Measurements from ENCODE around the gene NXPH3.
"Not testable (repeated sequence)": the region's sequence is repeated elsewhere in the genome, so short reads cannot be mapped to it uniquely, and the experiment has no call there.

The NXPH3 gene

GRCh38 chr17:49554694-49555494 is 20.8 kb upstream of the NXPH3 start:
- DNase-seq (ENCODE audit: low read depth), result no peak

GRCh38 chr17:49555495-49556222 is 20.0 kb upstream of the NXPH3 start:
- DNase-seq (ENCODE audit: low read depth), result no peak

- peak; percentile 92 for DNase-seq (ENCODE audit: low read depth)
Measured at GRCh38 chr17:49556223-49556943, 19.3 kb upstream of the NXPH3 start.

GRCh38 chr17:49557312-49558024 is 18.2 kb upstream of the NXPH3 start:
- DNase-seq (ENCODE audit: low read depth), result no peak

GRCh38 chr17:49564638-49565037 is 11.0 kb upstream of the NXPH3 start:
- no peak for DNase-seq (ENCODE audit: low read depth)

GRCh38 chr17:49565948-49566491 is 9.7 kb upstream of the NXPH3 start:
- no peak for DNase-seq (ENCODE audit: low read depth)

GRCh38 chr17:49566668-49567071 is 9.0 kb upstream of the NXPH3 start:
- no peak for DNase-seq (ENCODE audit: low read depth)

GRCh38 chr17:49567104-49567521 is 8.6 kb upstream of the NXPH3 start:
- DNase-seq (ENCODE audit: low read depth), result no peak

GRCh38 chr17:49567871-49568694 is 7.6 kb upstream of the NXPH3 start:
- DNase-seq (ENCODE audit: low read depth), result peak; percentile 71

GRCh38 chr17:49568695-49569047 is 7.0 kb upstream of the NXPH3 start:
- not testable (repeated sequence) for DNase-seq (ENCODE audit: low read depth)

- no peak for DNase-seq (ENCODE audit: low read depth)
Measured at GRCh38 chr17:49570540-49571242, 5.0 kb upstream of the NXPH3 start.

- no peak for DNase-seq (ENCODE audit: low read depth)
Measured at GRCh38 chr17:49571283-49571682, 4.4 kb upstream of the NXPH3 start.

- DNase-seq (ENCODE audit: low read depth), result no peak
Measured at GRCh38 chr17:49571764-49572163, 3.9 kb upstream of the NXPH3 start.

GRCh38 chr17:49572226-49572625 is 3.4 kb upstream of the NXPH3 start:
- no peak for DNase-seq (ENCODE audit: low read depth)

- no peak for DNase-seq (ENCODE audit: low read depth)
Measured at GRCh38 chr17:49572806-49573420, 2.8 kb upstream of the NXPH3 start.

- DNase-seq (ENCODE audit: low read depth), result no peak
Measured at GRCh38 chr17:49573510-49574322, 2.0 kb upstream of the NXPH3 start.

- no peak for DNase-seq (ENCODE audit: low read depth)
Measured at GRCh38 chr17:49574323-49574781, 1.3 kb upstream of the NXPH3 start.

- DNase-seq (ENCODE audit: low read depth), result no peak
Measured at GRCh38 chr17:49574945-49575678, 559 bp upstream of the NXPH3 start.

Measured in stimulated activated CD8-positive, alpha-beta memory T cell treated with anti-CD3 and anti-CD28 coated beads, Interleukin-15, amount 100 ng/mL, for 24 hours (primary cell).